Right atrium auricular region (tissue), 2 donors: ENCODE results near the gene CTPS1. TPM values are rescaled to one million over a fixed set of nuclear protein-coding genes. Genes with fewer than 3 reads are reported as not detected.

Experiments
- DNase-seq: peaks from one replicate; pipeline ENCODE4 v3.0.0-alpha.2; 2019; ENCODE audit warnings: low spot score
- H3K27ac ChIP-seq, 2 donors: fragments of 200-600 bp; sonication (generic); 1 replicate in 1 of 2; 2 replicates in 1 of 2; pipeline ENCODE4 v1.5.1; 2016 to 2019
- H3K27me3 ChIP-seq, 2 donors: fragments of 200-600 bp; sonication (generic); one replicate each; pipeline versions ENCODE4 v1.5.1 to v1.6.0; 2017 to 2019
- H3K36me3 ChIP-seq: fragments of 200-600 bp; sonication (generic); one replicate; pipeline ENCODE4 v1.5.1; 2016
- H3K4me1 ChIP-seq, 2 donors: fragments of 200-600 bp; sonication (generic); one replicate each; pipeline versions ENCODE4 v1.5.1 to v1.6.0; 2017 to 2019
- H3K4me3 ChIP-seq, 2 donors: fragments of 200-600 bp; sonication (generic); 1 replicate in 1 of 2; 2 replicates in 1 of 2; pipeline ENCODE4 v1.5.1; 2017 to 2019; ENCODE audit warnings: mild to moderate bottlenecking in 1 of 2, moderate library complexity in 1 of 2
- H3K9me3 ChIP-seq, 2 donors: fragments of 200-600 bp; sonication (generic); one replicate each; pipeline ENCODE4 v1.5.1; 2019
- total RNA-seq, 2 donors: library from RNA; depleted of rRNA; stranded (reverse); fragments of >200 nt; gene quantifications; one replicate each; pipeline ENCODE4 v1.1.0, GENCODE V29; 2016
- TF ChIP-seq, protein P1 (sequence below), 2 donors: fragments of 200-600 bp; sonication (generic); IDR thresholded peaks; one replicate each; pipeline ENCODE4 v1.5.1; 2019; ENCODE audit warnings: antibody characterized with exemption in 2 of 2

CTPS1 gene
- total RNA-seq, 2 donors from 2014 or later = 8.8 to 15.4 TPM

GRCh38 chr1:40984066-40984465, 4.6 kb downstream of the CTPS1 start:
- H3K27me3 ChIP-seq = no peaks in the 10 kb centered on the region
- H3K36me3 ChIP-seq = peaks cover 28% of the 10 kb centered on the region
- no peak overlapping the region for H3K27ac ChIP-seq
- no peaks in the 10 kb centered on the region for H3K9me3 ChIP-seq
- DNase-seq = no peak
- TF ChIP-seq, protein P1, sequence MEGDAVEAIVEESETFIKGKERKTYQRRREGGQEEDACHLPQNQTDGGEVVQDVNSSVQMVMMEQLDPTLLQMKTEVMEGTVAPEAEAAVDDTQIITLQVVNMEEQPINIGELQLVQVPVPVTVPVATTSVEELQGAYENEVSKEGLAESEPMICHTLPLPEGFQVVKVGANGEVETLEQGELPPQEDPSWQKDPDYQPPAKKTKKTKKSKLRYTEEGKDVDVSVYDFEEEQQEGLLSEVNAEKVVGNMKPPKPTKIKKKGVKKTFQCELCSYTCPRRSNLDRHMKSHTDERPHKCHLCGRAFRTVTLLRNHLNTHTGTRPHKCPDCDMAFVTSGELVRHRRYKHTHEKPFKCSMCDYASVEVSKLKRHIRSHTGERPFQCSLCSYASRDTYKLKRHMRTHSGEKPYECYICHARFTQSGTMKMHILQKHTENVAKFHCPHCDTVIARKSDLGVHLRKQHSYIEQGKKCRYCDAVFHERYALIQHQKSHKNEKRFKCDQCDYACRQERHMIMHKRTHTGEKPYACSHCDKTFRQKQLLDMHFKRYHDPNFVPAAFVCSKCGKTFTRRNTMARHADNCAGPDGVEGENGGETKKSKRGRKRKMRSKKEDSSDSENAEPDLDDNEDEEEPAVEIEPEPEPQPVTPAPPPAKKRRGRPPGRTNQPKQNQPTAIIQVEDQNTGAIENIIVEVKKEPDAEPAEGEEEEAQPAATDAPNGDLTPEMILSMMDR (IDR thresholded peaks at IDR 0.05) = no peak
- H3K4me3 ChIP-seq = no peak overlapping the region
- peaks cover 0 to 35% of the 10 kb centered on the region in 2 donors for H3K4me1 ChIP-seq

DNA sequence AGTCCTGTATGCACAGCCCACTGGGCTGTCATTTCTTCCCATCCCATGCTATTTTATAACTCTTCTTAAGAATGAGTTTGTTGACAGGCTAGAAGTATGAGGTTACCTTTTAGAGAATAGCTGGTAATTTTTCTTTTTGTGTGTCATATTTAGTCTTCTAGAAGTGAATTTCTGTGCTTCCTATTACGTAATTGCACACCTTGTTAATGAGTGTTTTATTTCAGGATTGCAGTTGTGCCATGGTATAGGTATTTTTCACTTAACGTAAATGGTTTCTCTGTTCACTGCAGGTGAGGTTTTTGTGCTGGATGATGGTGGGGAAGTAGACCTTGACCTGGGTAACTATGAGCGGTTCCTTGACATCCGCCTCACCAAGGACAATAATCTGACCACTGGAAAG, 5.0 kb downstream of the CTPS1 start:
- DNase-seq = no peak
- peaks cover 32% of the 10 kb centered on the region for H3K36me3 ChIP-seq
- no peaks in the 10 kb centered on the region for H3K9me3 ChIP-seq
- no peak overlapping the region for H3K4me3 ChIP-seq
- H3K4me1 ChIP-seq = peaks cover 0 to 33% of the 10 kb centered on the region in 2 donors
- H3K27me3 ChIP-seq = no peaks in the 10 kb centered on the region
- no peak overlapping the region for H3K27ac ChIP-seq
- TF ChIP-seq, protein P1 (IDR thresholded peaks at IDR 0.05) = no peak

DNA sequence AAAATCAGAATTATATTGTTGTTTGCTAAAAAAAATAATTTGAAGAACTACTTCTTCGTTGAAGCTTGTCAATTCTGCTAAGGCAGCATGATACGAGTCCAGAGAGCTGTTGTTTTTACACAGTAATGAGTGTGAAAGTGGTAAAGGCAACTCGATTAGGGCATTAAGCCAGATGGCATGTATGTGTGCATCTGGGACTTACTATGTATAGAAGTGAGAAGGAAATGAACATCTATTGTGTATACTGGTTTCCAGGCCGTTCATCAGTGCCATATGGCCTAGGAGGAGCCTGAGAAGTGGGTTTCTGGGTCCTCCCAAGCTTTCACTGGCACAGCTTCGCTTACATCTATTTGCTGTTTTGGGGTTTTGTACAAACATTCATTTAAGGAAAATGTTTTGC, 5.7 kb downstream of the CTPS1 start:
- Histone ChIP-seq H3K9me3 (no peaks in the 10 kb centered on the region), H3K27ac (no peak overlapping the region), H3K4me3 (no peak overlapping the region), H3K36me3 (peaks cover 32% of the 10 kb centered on the region), H3K4me1 (peaks cover 0 to 31% of the 10 kb centered on the region in 2 donors), H3K27me3 (no peaks in the 10 kb centered on the region)
- TF ChIP-seq, protein P1 (IDR thresholded peaks at IDR 0.05) = no peak
- DNase-seq = no peak

DNA sequence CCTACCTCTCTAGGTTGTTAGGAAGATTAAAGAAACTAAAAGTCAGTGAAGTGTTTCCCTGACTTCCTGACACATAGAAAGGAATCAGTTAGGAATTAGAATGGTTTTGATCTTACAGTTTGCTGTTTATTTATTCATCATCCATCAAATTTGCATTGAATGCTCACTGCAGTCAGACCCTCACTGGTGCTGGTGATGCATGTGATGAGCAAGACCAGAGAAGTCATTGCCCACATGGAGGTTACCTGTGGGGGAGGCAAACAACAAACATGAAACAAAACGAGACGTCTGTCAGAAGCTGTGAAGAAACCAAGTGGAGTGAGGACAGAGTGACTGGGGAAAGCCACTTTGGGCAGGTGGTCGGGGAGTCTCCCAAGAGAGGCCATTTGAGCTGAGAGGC, 6.4 kb downstream of the CTPS1 start:
- Histone ChIP-seq H3K4me3 (no peak overlapping the region), H3K9me3 (no peaks in the 10 kb centered on the region), H3K27ac (no peak overlapping the region), H3K36me3 (peaks cover 33% of the 10 kb centered on the region), H3K4me1 (peaks cover 0 to 24% of the 10 kb centered on the region in 2 donors), H3K27me3 (no peaks in the 10 kb centered on the region)
- TF ChIP-seq, protein P1 (IDR thresholded peaks at IDR 0.05) = no peak
- no peak for DNase-seq

GRCh38 chr1:40986328-40986783, 6.9 kb downstream of the CTPS1 start:
- Histone ChIP-seq H3K36me3 (peaks cover 38% of the 10 kb centered on the region), H3K9me3 (no peaks in the 10 kb centered on the region), H3K4me1 (peaks cover 0 to 19% of the 10 kb centered on the region in 2 donors), H3K4me3 (no peak overlapping the region), H3K27ac (peak overlapping the region in 1 of 2 donors; percentile 10), H3K27me3 (no peaks in the 10 kb centered on the region)
- DNase-seq = no peak
- TF ChIP-seq, protein P1 (IDR thresholded peaks at IDR 0.05) = no peak

DNA sequence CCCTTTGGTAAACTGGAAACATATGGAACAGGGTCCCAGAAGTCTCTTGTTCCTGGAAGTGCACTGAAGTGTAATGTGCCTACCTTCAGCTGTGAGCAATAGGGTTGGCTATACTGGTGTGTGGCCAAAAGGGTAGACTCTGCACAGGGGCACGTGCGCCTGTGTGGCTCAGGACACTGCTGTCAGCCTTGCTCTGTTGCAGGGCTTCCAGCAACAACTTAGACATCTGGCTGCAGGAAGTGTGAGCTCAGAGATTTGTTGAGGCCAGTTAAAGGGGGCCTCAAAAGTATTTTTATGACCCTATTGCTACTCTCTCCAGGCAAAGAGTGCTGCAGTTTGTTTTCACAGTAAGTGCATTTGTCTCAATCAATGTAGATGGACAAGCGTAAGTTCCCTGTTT, 7.5 kb downstream of the CTPS1 start:
- no peaks in the 10 kb centered on the region for H3K9me3 ChIP-seq
- no peak for DNase-seq
- no peak overlapping the region for H3K4me3 ChIP-seq
- peaks cover 44% of the 10 kb centered on the region for H3K36me3 ChIP-seq
- H3K27me3 ChIP-seq = no peaks in the 10 kb centered on the region
- H3K27ac ChIP-seq = peak overlapping the region in 1 of 2 donors; percentile 10
- H3K4me1 ChIP-seq = peaks cover 0 to 17% of the 10 kb centered on the region in 2 donors
- TF ChIP-seq, protein P1 (IDR thresholded peaks at IDR 0.05) = no peak
